Large intestine (tissue), 3 donors: ENCODE measurements around the gene IL1A. TPM values are rescaled to one million over a fixed set of nuclear protein-coding genes. Genes with fewer than 3 reads are reported as not detected.

Experiments used
- DNase-seq, 2 donors: peaks; one replicate each; pipeline versions ENCODE4 v3.0.0 to v3.0.0-alpha.2; 2013
- H3K27ac ChIP-seq: one replicate; pipeline ENCODE4 v1.5.1; 2013; ENCODE audit warnings: low read length
- H3K27me3 ChIP-seq: 2 replicates; pipeline ENCODE4 v1.6.1; 2013; ENCODE audit warnings: low read length; ENCODE audit not compliant: control insufficient read depth, insufficient read depth
- H3K36me3 ChIP-seq: 2 replicates; pipeline ENCODE4 v1.6.1; 2013; ENCODE audit warnings: low read length; ENCODE audit not compliant: control insufficient read depth, insufficient read depth
- H3K4me1 ChIP-seq: one replicate; pipeline ENCODE4 v1.6.1; 2013; ENCODE audit warnings: low read length; ENCODE audit not compliant: control insufficient read depth, insufficient read depth
- H3K4me3 ChIP-seq: one replicate; pipeline ENCODE4 v1.5.1; 2013; ENCODE audit warnings: low read length
- H3K9me3 ChIP-seq: one replicate; pipeline ENCODE4 v1.6.1; 2013; ENCODE audit warnings: mild to moderate bottlenecking, low read depth, low read length, moderate library complexity; ENCODE audit not compliant: control insufficient read depth
- WGBS: methylation state at CpG from one replicate; pipeline ENCODE4 v1.1.5; 2013; ENCODE audit warnings: low lambda C conversion rate; ENCODE audit not compliant: insufficient coverage; 5-methylcytosine and 5-hydroxymethylcytosine counted together
- polyA plus RNA-seq: library from polyadenylated mRNA; unstranded; fragments of 120-200 nt; gene quantifications from one replicate; pipeline ENCODE4 v1.2.1, GENCODE V29; 2013

The IL1A gene
- polyA plus RNA-seq, 1 donor, result 0.09 TPM

DNA sequence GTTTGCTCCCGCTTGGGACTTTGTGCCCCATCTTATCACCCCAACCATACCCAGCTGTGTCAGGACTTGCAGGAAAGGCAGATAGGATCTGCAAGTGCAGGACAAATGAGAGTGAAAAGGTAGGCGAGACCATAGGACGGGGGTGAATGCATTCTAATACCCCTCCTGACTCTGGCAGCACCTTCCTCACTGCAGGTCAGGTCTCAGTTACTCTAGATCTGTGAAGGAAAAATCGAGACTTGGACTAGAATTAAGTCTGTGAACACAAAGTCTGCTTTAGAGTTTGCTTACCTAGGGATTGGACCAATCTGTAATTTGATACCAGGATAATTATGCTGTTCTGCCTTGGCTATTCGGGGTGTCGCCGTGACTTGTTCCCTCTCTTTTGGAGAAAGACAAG, 43.8 kb downstream of the IL1A start:
- Histone ChIP-seq H3K36me3 (peaks cover 15% of the 10 kb centered on the region), H3K4me1 (peaks cover 24% of the 10 kb centered on the region), H3K27ac (no peak overlapping the region), H3K4me3 (no peak overlapping the region), H3K27me3 (no peaks in the 10 kb centered on the region), H3K9me3 (no peaks in the 10 kb centered on the region)
- peak in 1 of 2 donors; percentile 70 for DNase-seq
- no CpG with 5 or more reads among the region's 7 CpGs for WGBS

GRCh38 chr2:112737542-112738232, 46.6 kb downstream of the IL1A start:
- peaks cover 35% of the 10 kb centered on the region for H3K4me1 ChIP-seq
- no peak overlapping the region for H3K4me3 ChIP-seq
- DNase-seq, result peak in 1 of 2 donors; percentile 74
- H3K27ac ChIP-seq, result peak overlapping the region; percentile 59
- peaks cover 8% of the 10 kb centered on the region for H3K36me3 ChIP-seq
- no peaks in the 10 kb centered on the region for H3K27me3 ChIP-seq
- H3K9me3 ChIP-seq, result no peaks in the 10 kb centered on the region
- 80% methylated on average over 1 of the region's 1 CpG for WGBS

GRCh38 chr2:112733871-112734270, 50.4 kb downstream of the IL1A start:
- WGBS, result no CpG with 5 or more reads among the region's 1 CpG
- Histone ChIP-seq H3K9me3 (no peaks in the 10 kb centered on the region), H3K36me3 (no peaks in the 10 kb centered on the region), H3K4me1 (peaks cover 21% of the 10 kb centered on the region), H3K27me3 (no peaks in the 10 kb centered on the region), H3K4me3 (no peak overlapping the region), H3K27ac (peak overlapping the region; percentile 76)
- DNase-seq, result peak; percentile 61 to 89

- Histone ChIP-seq H3K9me3 (no peaks in the 10 kb centered on the region), H3K4me3 (no peak overlapping the region), H3K36me3 (no peaks in the 10 kb centered on the region), H3K27me3 (no peaks in the 10 kb centered on the region), H3K27ac (peak overlapping the region; percentile 76), H3K4me1 (peaks cover 20% of the 10 kb centered on the region)
- WGBS, result no CpG with 5 or more reads among the region's 4 CpGs
- DNase-seq, result no peak
Measured at GRCh38 chr2:112733456-112733855, 50.8 kb downstream of the IL1A start.

GRCh38 chr2:112731479-112731878, 52.8 kb downstream of the IL1A start:
- Histone ChIP-seq H3K4me3 (no peak overlapping the region), H3K27me3 (no peaks in the 10 kb centered on the region), H3K27ac (no peak overlapping the region), H3K9me3 (no peaks in the 10 kb centered on the region), H3K4me1 (peaks cover 16% of the 10 kb centered on the region), H3K36me3 (no peaks in the 10 kb centered on the region)
- WGBS, result 80% methylated on average over 2 of the region's 2 CpGs
- no peak for DNase-seq

GRCh38 chr2:112730791-112731190, 53.5 kb downstream of the IL1A start:
- H3K4me3 ChIP-seq, result no peak overlapping the region
- WGBS, result 100% methylated on average over 4 of the region's 5 CpGs

DNA sequence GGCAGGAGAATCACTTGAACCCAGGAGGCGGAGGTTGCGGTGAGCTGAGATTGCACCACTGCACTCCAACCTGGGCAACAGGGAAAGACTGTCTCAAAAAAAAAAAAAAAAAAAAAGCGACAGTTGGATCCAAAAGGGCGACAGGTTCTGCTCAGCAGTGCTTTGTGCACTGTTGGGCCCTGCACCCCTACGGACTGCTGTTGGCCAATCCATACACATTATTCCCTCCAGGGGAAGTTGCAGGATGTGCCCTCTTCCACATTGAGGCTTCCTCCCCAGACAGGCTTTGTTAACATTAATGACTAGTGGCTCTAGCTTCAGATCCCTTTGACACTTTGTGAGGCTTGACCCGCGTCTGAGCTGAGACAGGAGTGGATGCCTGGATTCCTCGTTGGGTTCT, 54.1 kb downstream of the IL1A start:
- Histone ChIP-seq H3K27me3 (no peaks in the 10 kb centered on the region), H3K4me1 (peaks cover 27% of the 10 kb centered on the region), H3K4me3 (no peak overlapping the region), H3K36me3 (no peaks in the 10 kb centered on the region), H3K27ac (no peak overlapping the region), H3K9me3 (no peaks in the 10 kb centered on the region)
- DNase-seq, result no peak
- WGBS, result no CpG with 5 or more reads among the region's 8 CpGs

More at GRCh38 chr2:112730791-112731190, 53.5 kb downstream of the IL1A start:
- no peak for DNase-seq
- Histone ChIP-seq H3K4me1 (peaks cover 23% of the 10 kb centered on the region), H3K36me3 (no peaks in the 10 kb centered on the region), H3K9me3 (no peaks in the 10 kb centered on the region), H3K27me3 (no peaks in the 10 kb centered on the region), H3K27ac (no peak overlapping the region)

DNA sequence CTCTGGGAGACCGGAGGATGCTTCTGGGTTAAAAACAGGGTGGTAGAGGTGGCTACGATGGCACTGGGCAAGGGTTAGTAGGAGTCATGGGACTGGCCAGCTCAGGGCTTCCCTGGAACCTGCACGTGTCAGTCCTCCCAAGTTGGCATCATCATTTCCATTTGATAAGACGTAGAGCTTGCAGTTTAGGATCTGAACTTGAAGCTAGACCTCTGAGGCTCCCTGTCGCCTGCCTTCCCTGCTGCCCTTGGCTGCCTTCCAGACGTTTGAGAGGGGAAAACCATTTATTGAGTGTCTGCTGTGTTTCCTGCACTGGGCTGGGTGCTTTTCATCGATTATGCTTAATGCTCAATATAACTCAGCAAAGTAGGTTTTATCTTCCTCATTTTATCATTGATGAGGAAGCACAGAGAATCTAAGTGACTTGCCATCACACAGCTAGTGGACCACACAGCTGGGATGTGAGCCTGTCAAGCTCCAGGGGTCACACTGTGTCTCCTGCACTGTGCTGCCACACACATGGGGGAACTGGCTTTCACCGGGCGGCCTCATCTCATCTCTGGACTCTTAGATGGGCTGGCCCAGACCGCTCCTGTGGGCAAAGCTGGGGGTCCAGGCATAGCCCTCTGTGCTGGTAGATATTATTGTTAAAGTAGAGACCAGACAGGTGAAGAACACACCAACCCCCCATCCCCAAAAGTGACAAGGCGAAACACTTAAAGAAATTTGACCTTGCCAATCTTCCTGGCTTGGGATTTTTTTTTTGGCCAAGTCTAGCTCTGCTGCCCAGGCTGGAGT, 55.7 kb downstream of the IL1A start:
- WGBS, result no CpG with 5 or more reads among the region's 11 CpGs
- H3K4me1 ChIP-seq, result peaks cover 28% of the 10 kb centered on the region

GRCh38 chr2:112728029-112728362, 56.3 kb downstream of the IL1A start:
- 100% methylated on average over 1 of the region's 4 CpGs for WGBS
- no peak for DNase-seq

More for the DNA sequence above, 55.7 kb downstream of the IL1A start:
- Histone ChIP-seq H3K27me3 (no peaks in the 10 kb centered on the region), H3K36me3 (no peaks in the 10 kb centered on the region), H3K27ac (no peak overlapping the region), H3K9me3 (no peaks in the 10 kb centered on the region), H3K4me3 (no peak overlapping the region)
- DNase-seq, result no peak

GRCh38 chr2:112727276-112728028, 56.8 kb downstream of the IL1A start:
- no CpG with 5 or more reads among the region's 19 CpGs for WGBS

More at GRCh38 chr2:112728029-112728362, 56.3 kb downstream of the IL1A start:
- Histone ChIP-seq H3K4me3 (no peak overlapping the region), H3K36me3 (no peaks in the 10 kb centered on the region), H3K4me1 (peaks cover 25% of the 10 kb centered on the region), H3K27me3 (no peaks in the 10 kb centered on the region), H3K27ac (no peak overlapping the region), H3K9me3 (no peaks in the 10 kb centered on the region)

More at GRCh38 chr2:112727276-112728028, 56.8 kb downstream of the IL1A start:
- Histone ChIP-seq H3K4me1 (peaks cover 22% of the 10 kb centered on the region), H3K27ac (no peak overlapping the region), H3K4me3 (no peak overlapping the region), H3K27me3 (no peaks in the 10 kb centered on the region), H3K9me3 (no peaks in the 10 kb centered on the region), H3K36me3 (no peaks in the 10 kb centered on the region)
- DNase-seq, result no peak
